Measurements from ENCODE around the gene RNF207. TPM values are rescaled to one million over a fixed set of nuclear protein-coding genes. Genes with fewer than 3 reads are reported as not detected.

RNF207 gene
- total RNA-seq, 2 donors from 2014 or later = 28.9 to 53.0 TPM

- peaks cover 0 to 25% of the 10 kb centered on the region in 2 donors for H3K4me1 ChIP-seq
- no peaks in the 10 kb centered on the region for H3K9me3 ChIP-seq
- peak within 1 kb of the TSS; percentile 28 to 37 for H3K4me3 ChIP-seq
- H3K36me3 ChIP-seq = peaks cover 3% of the 10 kb centered on the region
- H3K27ac ChIP-seq = no peak within 1 kb of the TSS
- DNase-seq (ENCODE audit: low spot score) = no peak
- peaks cover 0 to 8% of the 10 kb centered on the region in 2 donors for H3K27me3 ChIP-seq
- no peak for TF ChIP-seq CTCF (IDR thresholded peaks at IDR 0.05)
Measured at GRCh38 chr1:6180268-6180706, 25.6 kb upstream of the RNF207 start, which contains the start of gene CHD5. Gene CHD5 (minus strand): TSS chr1:6180321. CDS start chr1:6180023, 298 bp downstream.

- Histone ChIP-seq H3K4me3 (no peak overlapping the region), H3K9me3 (no peaks in the 10 kb centered on the region), H3K27me3 (peaks cover 0 to 8% of the 10 kb centered on the region in 2 donors), H3K27ac (no peak overlapping the region), H3K36me3 (peaks cover 9% of the 10 kb centered on the region), H3K4me1 (peaks cover 0 to 25% of the 10 kb centered on the region in 2 donors)
- no peak for DNase-seq (ENCODE audit: low spot score)
- TF ChIP-seq CTCF (IDR thresholded peaks at IDR 0.05) = no peak
Measured at GRCh38 chr1:6180707-6181311, 25.1 kb upstream of the RNF207 start.

- Histone ChIP-seq H3K27ac (no peak overlapping the region), H3K4me3 (no peak overlapping the region)
Measured at GRCh38 chr1:6181347-6181770, 24.6 kb upstream of the RNF207 start.

GRCh38 chr1:6183520-6183989 is 22.4 kb upstream of the RNF207 start:
- H3K27me3 ChIP-seq = peaks cover 0 to 2% of the 10 kb centered on the region in 2 donors
- no peak for DNase-seq (ENCODE audit: low spot score)
- no peak overlapping the region for H3K27ac ChIP-seq
- H3K4me1 ChIP-seq = peaks cover 0 to 22% of the 10 kb centered on the region in 2 donors
- no peaks in the 10 kb centered on the region for H3K9me3 ChIP-seq
- peaks cover 19% of the 10 kb centered on the region for H3K36me3 ChIP-seq
- no peak for TF ChIP-seq CTCF (IDR thresholded peaks at IDR 0.05)
- no peak overlapping the region for H3K4me3 ChIP-seq

More at GRCh38 chr1:6181347-6181770, 24.6 kb upstream of the RNF207 start:
- no peaks in the 10 kb centered on the region for H3K9me3 ChIP-seq
- peaks cover 0 to 8% of the 10 kb centered on the region in 2 donors for H3K27me3 ChIP-seq
- TF ChIP-seq CTCF (IDR thresholded peaks at IDR 0.05) = no peak
- peaks cover 11% of the 10 kb centered on the region for H3K36me3 ChIP-seq
- peaks cover 0 to 25% of the 10 kb centered on the region in 2 donors for H3K4me1 ChIP-seq
- no peak for DNase-seq (ENCODE audit: low spot score)

- no peaks in the 10 kb centered on the region for H3K9me3 ChIP-seq
- no peaks in the 10 kb centered on the region for H3K27me3 ChIP-seq
- no peak overlapping the region for H3K4me3 ChIP-seq
- H3K4me1 ChIP-seq = peaks cover 0 to 15% of the 10 kb centered on the region in 2 donors
- TF ChIP-seq CTCF (IDR thresholded peaks at IDR 0.05) = no peak
- H3K27ac ChIP-seq = no peak overlapping the region
- peaks cover 25% of the 10 kb centered on the region for H3K36me3 ChIP-seq
- DNase-seq (ENCODE audit: low spot score) = no peak
Measured at GRCh38 chr1:6184083-6184783, 21.7 kb upstream of the RNF207 start.
